ENCODE results near the gene RXFP4. TPM values are rescaled to one million over a fixed set of nuclear protein-coding genes. Genes with fewer than 3 reads are reported as not detected.

Gene RXFP4
- total RNA-seq (2021), result not detected in 2 replicates
- long read RNA-seq, result 0 reads

GRCh38 chr1:155940993-155941844 lies at the start of gene RXFP4:
TSS of gene RXFP4 (plus strand) at chr1:155941638. CDS start at chr1:155941710, 72 bp downstream.
- Mint-ChIP-seq H3K4me3 (peak within 1 kb of the TSS in 1 of 2 experiments; percentile 40; a peak in 1 of 5 replicates), H3K27me3 (ENCODE audit: low read depth) (no peaks in the 10 kb centered on the region; the same call in none of the 2 replicates), H3K9me3 (no peaks in the 10 kb centered on the region), H3K36me3 (ENCODE audit: insufficient read depth in 1 of 3, low read depth in 3 of 3) (peaks cover 0 to 9% (median 1%) of the 10 kb centered on the region in 3 experiments; a peak in 3 of 7 replicates), H3K4me1 (peaks cover 19 to 23% of the 10 kb centered on the region in 2 experiments), H3K27ac (peak within 1 kb of the TSS; percentile 31 to 87 (median 75); a peak in 4 of 7 replicates)
- Histone ChIP-seq H3K27ac (ENCODE audit: insufficient read length, low read depth, low read length) (no peak within 1 kb of the TSS), H2BK12ac (ENCODE audit: insufficient read length, low read depth, low read length) (no peak within 1 kb of the TSS), H2AFZ (ENCODE audit: low read length) (no peak within 1 kb of the TSS), H3K9ac (ENCODE audit: extremely low read depth, insufficient read length, low read length) (no peak within 1 kb of the TSS), H3K4me2 (ENCODE audit: insufficient read depth, insufficient read length, low read length) (no peak within 1 kb of the TSS), H3K14ac (ENCODE audit: insufficient read depth, low read length) (no peak within 1 kb of the TSS; the same call in 1 of the 2 replicates), H3K4me1 (ENCODE audit: insufficient read depth, low read length) (no peaks in the 10 kb centered on the region), H3K4ac (ENCODE audit: low read depth, low read length) (no peak within 1 kb of the TSS), H2BK15ac (ENCODE audit: low read depth, low read length) (no peak within 1 kb of the TSS), H2AK5ac (ENCODE audit: insufficient read length, low read length) (no peak within 1 kb of the TSS), H4K91ac (ENCODE audit: insufficient read length, low read depth, low read length) (no peak within 1 kb of the TSS), H2BK20ac (ENCODE audit: low read depth, low read length, poor library complexity, severe bottlenecking) (no peak within 1 kb of the TSS), H3T11ph (ENCODE audit: low read length) (no peak within 1 kb of the TSS), H3K27me3 (ENCODE audit: insufficient read depth, low read length) (no peaks in the 10 kb centered on the region), H2BK120ac (ENCODE audit: low read depth, low read length, poor library complexity, severe bottlenecking) (no peak within 1 kb of the TSS), H3K23ac (ENCODE audit: insufficient read length, low read depth, low read length) (no peak within 1 kb of the TSS), H4K20me1 (ENCODE audit: control insufficient read depth, insufficient read depth, insufficient read length) (no peaks in the 10 kb centered on the region), H3K79me2 (ENCODE audit: insufficient read depth, low read length) (no peaks in the 10 kb centered on the region), H3K9me3 (ENCODE audit: control insufficient read depth, low read depth, low read length) (no peaks in the 10 kb centered on the region), H3K56ac (ENCODE audit: insufficient read length, low read depth, low read length) (no peak within 1 kb of the TSS), H2BK5ac (ENCODE audit: insufficient read length, low read length) (no peak within 1 kb of the TSS), H4K5ac (ENCODE audit: insufficient read length, low read depth, low read length) (no peak within 1 kb of the TSS), H4K8ac (replicated peaks; ENCODE audit: insufficient read length, low read depth, low read length) (no peak within 1 kb of the TSS), H3K18ac (ENCODE audit: insufficient read length, low read depth, low read length) (no peak within 1 kb of the TSS), H3K23me2 (ENCODE audit: insufficient read length, low read depth, low read length, poor library complexity, severe bottlenecking) (no peaks in the 10 kb centered on the region), H3K79me1 (ENCODE audit: insufficient read depth, low read depth, low read length, poor library complexity, severe bottlenecking) (no peaks in the 10 kb centered on the region)
- no CpG with 5 or more reads among the region's 11 CpGs for WGBS (ENCODE audit: extremely low coverage, insufficient read length, low lambda C conversion rate)
- DNase-seq, result no peak
- TF ChIP-seq CTCF (conservative IDR thresholded peaks at IDR 0.05), result no peak
